Spleen (tissue), 13 donors: ENCODE results near the gene HK2. TPM values are rescaled to one million over a fixed set of nuclear protein-coding genes. Genes with fewer than 3 reads are reported as not detected.
"Not testable (repeated sequence)": the region's sequence is repeated elsewhere in the genome, so short reads cannot be mapped to it uniquely, and the experiment has no call there.

ENCODE experiments used
- DNase-seq: peaks from one replicate; pipeline ENCODE4 v3.0.0-alpha.2; 2020
- H3K27ac ChIP-seq, 8 donors: fragments of 200-600 bp; sonication (generic) in 7 of 8; 1 replicate in 4 of 8; 2 replicates in 4 of 8; pipeline versions ENCODE4 v1.5.0 to v1.8.0; 2016 to 2021; ENCODE audit warnings: inconsistent platforms in 4 of 8, mild to moderate bottlenecking in 4 of 8, moderate library complexity in 1 of 8
- H3K27me3 ChIP-seq, 7 donors: fragments of 200-600 bp; sonication (generic) in 6 of 7; replicated peaks in 1 of 7; 1 replicate in 4 of 7; 2 replicates in 3 of 7; pipeline versions ENCODE4 v1.5.0 to v1.8.0; 2016 to 2021; ENCODE audit warnings: inconsistent platforms in 3 of 7, mild to moderate bottlenecking in 1 of 7
- H3K36me3 ChIP-seq, 6 donors: fragments of 200-600 bp; sonication (generic) in 5 of 6; 1 replicate in 4 of 6; 2 replicates in 2 of 6; pipeline versions ENCODE4 v1.5.0 to v1.8.0; 2016 to 2021; ENCODE audit warnings: inconsistent platforms in 2 of 6
- H3K4me1 ChIP-seq, 6 donors: fragments of 200-600 bp; sonication (generic) in 5 of 6; 1 replicate in 3 of 6; 2 replicates in 3 of 6; pipeline versions ENCODE4 v1.5.0 to v1.8.0; 2016 to 2021; ENCODE audit warnings: inconsistent platforms in 3 of 6
- H3K4me3 ChIP-seq, 8 donors: fragments of 200-600 bp; sonication (generic) in 7 of 8; 1 replicate in 4 of 8; 2 replicates in 4 of 8; pipeline versions ENCODE4 v1.5.0 to v1.8.0; 2016 to 2021; ENCODE audit warnings: inconsistent platforms in 4 of 8, mild to moderate bottlenecking in 4 of 8, moderate library complexity in 2 of 8
- H3K9me3 ChIP-seq, 8 donors: fragments of 200-600 bp; sonication (generic) in 7 of 8; 1 replicate in 4 of 8; 2 replicates in 4 of 8; pipeline versions ENCODE4 v1.5.0 to v1.8.0; 2016 to 2021; ENCODE audit warnings: inconsistent platforms in 4 of 8
- POLR2A ChIP-seq, 3 donors: fragments of 450-650 bp; IDR thresholded peaks; one replicate each; pipeline ENCODE4 v1.5.1; 2017; ENCODE audit warnings: antibody characterized with exemption in 3 of 3, mild to moderate bottlenecking in 1 of 3
- POLR2AphosphoS5 ChIP-seq, 3 donors: sonication (generic); formaldehyde crosslinking; IDR thresholded peaks; one replicate each; pipeline ENCODE4 v1.5.1; 2017; ENCODE audit warnings: antibody characterized with exemption in 3 of 3
- WGBS, 5 donors: extraction: QIAGEN DNeasy Blood & Tissue Kit in 3 of 5; methylation state at CpG; one replicate each; pipeline versions ENCODE4 v1.1.5 to v1.1.7; 2013 to 2018; 5-methylcytosine and 5-hydroxymethylcytosine counted together
- intact Hi-C: fragments of 100-400 bp; cut with DNase I; formaldehyde crosslinking; loops from one replicate; pipeline ENCODE4 v1.15.0; 2023; ENCODE audit warnings: low total_unique reads
- long read RNA-seq, 2 donors: transcript quantifications; one replicate each; lab custom pipeline, GENCODE V29; 2026
- polyA plus RNA-seq, 3 donors: library from polyadenylated mRNA; stranded (reverse); fragments of 200-250 nt; gene quantifications; one replicate each; pipeline ENCODE4 v1.2.1, GENCODE V29; 2013
- total RNA-seq, 7 donors: library from RNA; depleted of rRNA in 3 of 7; stranded (reverse); fragments of >200 nt in 3 of 7; fragmentation: NEBNext Ultra II Directional in 4 of 7; extraction: Animal tissue kit (Norgen Biotek cat#: 25700) in 4 of 7; gene quantifications; one replicate each; pipeline versions ENCODE4 v1.1.0 to v1.2.1, GENCODE V29; 2016 to 2021
- TF ChIP-seq, protein P1 (sequence below), 11 experiments: fragments of 200-600 bp in 7 of 11; fragments of 450-650 bp in 4 of 11; sonication (generic) in 4 of 11; IDR thresholded peaks in 8 of 11; conservative IDR thresholded peaks in 3 of 11; 1 replicate in 7 of 11; 2 replicates in 4 of 11; pipeline versions ENCODE4 v1.4.0 to v1.8.0; 2016 to 2021; ENCODE audit warnings: antibody characterized with exemption in 11 of 11, inconsistent platforms in 4 of 11, mild to moderate bottlenecking in 1 of 11
- donor health status: healthy with polysubstance abuse.
- donor health status: DM: no; HTN: no; CAD: no; lungs with moderate emphysema.
- donor health status: DM: no; HTN: no; CAD: no.
- donor health status: Bipolar disorder and iron deficiency.
- donor health status: healthy.
- donor health status: DM: no; HTN: no; CAD: no.
- donor health status: DM: yes; HTN: yes; CAD: no.

HK2 gene
- total RNA-seq, result 10 to 100 TPM; 15.3 to 67.8 (median 17.3) TPM
- 1 to 10 TPM; 4.8 to 8.1 (median 4.9) TPM for polyA plus RNA-seq
- long read RNA-seq, donor 1, partial matches to known transcripts, result 9 of 9 reads
- long read RNA-seq, donor 1, other reads (novel, unspliced or antisense), result 0 of 9 reads
- long read RNA-seq, donor 2, result 0 reads

DNA sequence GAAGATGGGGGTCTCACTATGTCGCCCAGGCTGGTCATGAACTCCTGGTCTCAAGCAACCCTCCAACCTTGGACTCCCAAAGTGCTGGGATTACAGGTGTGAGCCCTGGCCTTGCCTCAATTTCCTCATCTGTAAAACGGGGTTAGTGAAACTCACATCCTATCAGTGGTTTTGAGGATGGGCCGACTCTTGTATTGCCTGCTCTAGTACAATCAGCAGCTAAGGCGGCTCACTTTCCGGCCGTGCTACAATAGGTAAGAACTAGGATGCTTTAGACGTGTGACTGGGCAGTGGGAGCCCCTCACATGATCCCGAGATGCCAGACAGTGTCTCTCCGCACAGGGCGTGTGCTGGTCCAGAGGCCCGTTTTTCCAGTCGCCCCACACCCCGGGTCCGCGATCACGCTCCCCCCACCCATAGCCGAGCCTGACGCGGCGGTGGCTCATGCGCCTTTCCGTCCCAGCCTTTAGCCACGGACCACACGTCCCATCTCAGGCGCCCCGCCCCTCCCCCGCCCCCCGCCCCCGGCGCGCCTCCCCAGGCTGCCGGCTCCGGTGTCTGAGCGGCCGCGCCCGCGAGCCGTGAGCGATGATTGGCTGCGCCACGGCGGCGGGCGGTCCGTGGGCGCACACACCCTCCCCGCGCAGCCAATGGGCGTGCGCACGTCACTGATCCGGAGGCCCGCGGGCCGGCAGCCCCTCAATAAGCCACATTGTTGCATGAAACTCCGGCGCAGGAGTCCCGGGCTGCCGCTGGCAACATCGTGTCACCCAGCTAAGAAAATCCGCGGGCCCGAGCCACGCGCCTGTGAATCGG is at the start of gene HK2:
Gene HK2, plus strand, starts transcription at position 710 of the 816 bp plus-strand sequence. CDS start 454 bp downstream, outside the sequence.
- Histone ChIP-seq H3K27ac (peak within 1 kb of the TSS; percentile 62 to 92 (median 88)), H3K36me3 (no peaks in the 10 kb centered on the region), H3K4me3 (peak within 1 kb of the TSS; percentile 72 to 98 (median 88)), H3K9me3 (no peaks in the 10 kb centered on the region), H3K4me1 (peaks cover 13 to 64% (median 40%) of the 10 kb centered on the region in 6 donors), H3K27me3 (peaks cover 0 to 38% (median 11%) of the 10 kb centered on the region in 7 donors)
- WGBS, 5 donors, result 7 to 19% (median 9%) methylated on average over 18 to 67 of the region's 67 CpGs
- intact Hi-C loops, result no loop called here
- DNase-seq, result peak; percentile 95
- TF ChIP-seq, protein P1, sequence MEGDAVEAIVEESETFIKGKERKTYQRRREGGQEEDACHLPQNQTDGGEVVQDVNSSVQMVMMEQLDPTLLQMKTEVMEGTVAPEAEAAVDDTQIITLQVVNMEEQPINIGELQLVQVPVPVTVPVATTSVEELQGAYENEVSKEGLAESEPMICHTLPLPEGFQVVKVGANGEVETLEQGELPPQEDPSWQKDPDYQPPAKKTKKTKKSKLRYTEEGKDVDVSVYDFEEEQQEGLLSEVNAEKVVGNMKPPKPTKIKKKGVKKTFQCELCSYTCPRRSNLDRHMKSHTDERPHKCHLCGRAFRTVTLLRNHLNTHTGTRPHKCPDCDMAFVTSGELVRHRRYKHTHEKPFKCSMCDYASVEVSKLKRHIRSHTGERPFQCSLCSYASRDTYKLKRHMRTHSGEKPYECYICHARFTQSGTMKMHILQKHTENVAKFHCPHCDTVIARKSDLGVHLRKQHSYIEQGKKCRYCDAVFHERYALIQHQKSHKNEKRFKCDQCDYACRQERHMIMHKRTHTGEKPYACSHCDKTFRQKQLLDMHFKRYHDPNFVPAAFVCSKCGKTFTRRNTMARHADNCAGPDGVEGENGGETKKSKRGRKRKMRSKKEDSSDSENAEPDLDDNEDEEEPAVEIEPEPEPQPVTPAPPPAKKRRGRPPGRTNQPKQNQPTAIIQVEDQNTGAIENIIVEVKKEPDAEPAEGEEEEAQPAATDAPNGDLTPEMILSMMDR (IDR thresholded peaks at IDR 0.05 in 8 of 11, conservative IDR thresholded peaks at IDR 0.05 in 3 of 11), result peak in 3 of 11 experiments; percentile 12 to 28 (median 26)
- peak in 1 of 3 donors; percentile 28 for TF ChIP-seq POLR2A (IDR thresholded peaks at IDR 0.05)
- TF ChIP-seq POLR2AphosphoS5 (IDR thresholded peaks at IDR 0.05), result peak; percentile 76 to 89 (median 88)

GRCh38 chr2:74789271-74789670 is 44.7 kb upstream of the HK2 start:
- no peaks in the 10 kb centered on the region for H3K36me3 ChIP-seq
- no peaks in the 10 kb centered on the region for H3K4me1 ChIP-seq
- H3K27me3 ChIP-seq, result no peaks in the 10 kb centered on the region
- no peak for TF ChIP-seq POLR2A (IDR thresholded peaks at IDR 0.05)
- TF ChIP-seq, protein P1 (IDR thresholded peaks at IDR 0.05 in 8 of 11, conservative IDR thresholded peaks at IDR 0.05 in 3 of 11), result no peak
- no peak for TF ChIP-seq POLR2AphosphoS5 (IDR thresholded peaks at IDR 0.05)
- peak overlapping the region in 3 of 8 donors; percentile 6 to 28 (median 20) for H3K27ac ChIP-seq
- no peak for DNase-seq
- WGBS, 5 donors, result 39 to 62% (median 58%) methylated on average over 2 of the region's 2 CpGs
- intact Hi-C loops, result no loop called here
- no peak overlapping the region for H3K4me3 ChIP-seq
- peaks cover 0 to 18% (median 10%) of the 10 kb centered on the region in 8 donors for H3K9me3 ChIP-seq

DNA sequence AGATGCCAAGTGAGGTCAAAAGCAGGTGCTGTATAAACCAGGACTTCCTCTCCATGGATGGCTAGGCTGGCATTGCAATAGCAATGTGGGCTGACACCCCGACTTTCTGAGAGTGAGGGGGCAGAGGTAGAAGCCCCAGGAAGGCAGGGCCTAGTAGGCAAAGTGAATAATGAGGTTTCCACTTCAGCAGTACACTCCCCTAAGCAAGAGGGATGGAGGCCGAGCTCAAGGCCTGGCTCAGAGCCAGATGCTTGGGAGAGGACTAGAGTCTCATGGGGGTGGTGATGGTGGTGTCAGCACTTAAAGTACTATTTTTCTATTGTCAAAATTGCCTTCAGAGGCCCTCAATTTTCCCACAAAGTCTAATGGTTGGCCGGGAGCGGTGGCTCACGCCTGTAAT is 41.6 kb upstream of the HK2 start:
- Histone ChIP-seq H3K36me3 (no peaks in the 10 kb centered on the region), H3K9me3 (peaks cover 0 to 18% (median 10%) of the 10 kb centered on the region in 8 donors), H3K4me1 (no peaks in the 10 kb centered on the region), H3K27ac (no peak overlapping the region), H3K4me3 (no peak overlapping the region), H3K27me3 (no peaks in the 10 kb centered on the region)
- WGBS, 5 donors, result 73 to 90% (median 81%) methylated on average over 5 of the region's 5 CpGs
- intact Hi-C loops, result no loop called here
- no peak for DNase-seq
- TF ChIP-seq POLR2AphosphoS5 (IDR thresholded peaks at IDR 0.05), result no peak
- TF ChIP-seq POLR2A (IDR thresholded peaks at IDR 0.05), result no peak
- TF ChIP-seq, protein P1 (IDR thresholded peaks at IDR 0.05 in 8 of 11, conservative IDR thresholded peaks at IDR 0.05 in 3 of 11), result no peak

DNA sequence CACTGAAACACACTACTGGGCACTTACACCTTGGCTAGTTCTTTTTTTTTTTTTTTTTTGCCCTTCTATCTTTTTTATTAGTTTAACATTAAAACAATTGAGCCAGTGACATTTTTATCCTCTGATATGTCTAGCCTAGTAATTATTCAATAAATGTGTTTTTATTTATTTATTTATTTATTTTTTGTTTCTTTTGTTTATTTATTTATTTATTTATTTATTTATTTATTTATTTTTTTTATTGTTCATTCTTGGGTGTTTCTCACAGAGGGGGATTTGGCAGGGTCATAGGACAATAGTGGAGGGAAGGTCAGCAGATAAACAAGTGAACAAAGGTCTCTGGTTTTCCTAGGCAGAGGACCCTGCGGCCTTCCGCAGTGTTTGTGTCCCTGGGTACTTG is 39.0 kb upstream of the HK2 start:
- intact Hi-C loops, H3K36me3 ChIP-seq, H3K4me1 ChIP-seq, H3K27ac ChIP-seq, H3K27me3 ChIP-seq, H3K4me3 ChIP-seq, DNase-seq, H3K9me3 ChIP-seq: not testable (repeated sequence)
- WGBS, 5 donors, result no CpG with 5 or more reads among the region's 2 CpGs
